GM12878 (cell line): Measurements from ENCODE around the gene ADGRG4. TPM values are rescaled to one million over a fixed set of nuclear protein-coding genes. Genes with fewer than 3 reads are reported as not detected.

Experiments
- BHLHE40 ChIP-seq, 2 experiments: fragments of 450-650 bp in 1 of 2; IDR thresholded peaks; 2 replicates each; pipeline ENCODE4 v1.6.1; 2011 to 2017; ENCODE audit warnings: low read depth in 2 of 2, borderline replicate concordance in 1 of 2, improper control_type of control experiment in 1 of 2, low read length in 1 of 2, mild to moderate bottlenecking in 1 of 2
- CHD4 ChIP-seq: fragments of 200-600 bp; sonication (generic); IDR thresholded peaks from 2 replicates; pipeline ENCODE4 v1.6.1; 2016; ENCODE audit warnings: mild to moderate bottlenecking
- CTCF ChIP-seq, 3 experiments: IDR thresholded peaks in 2 of 3; conservative IDR thresholded peaks in 1 of 3; 2 replicates each; pipeline ENCODE4 v1.5.1; 2011; ENCODE audit warnings: low read depth in 3 of 3, low read length in 3 of 3, mild to moderate bottlenecking in 3 of 3, control low read depth in 2 of 3, moderate library complexity in 2 of 3, inconsistent platforms in 1 of 3, mixed read lengths in 1 of 3; ENCODE audit not compliant: control insufficient read depth in 2 of 3, insufficient read depth in 1 of 3; ENCODE audit errors: extremely low read depth in 1 of 3
- GATAD2B ChIP-seq: fragments of 450-650 bp; conservative IDR thresholded peaks from 2 replicates; pipeline ENCODE4 v1.6.1; 2017; ENCODE audit warnings: low read depth, mild to moderate bottlenecking, moderate library complexity
- KDM1A ChIP-seq: fragments of 200-600 bp; sonication (generic); IDR thresholded peaks from 2 replicates; pipeline ENCODE4 v1.6.1; 2016; ENCODE audit warnings: borderline replicate concordance
- LARP7 ChIP-seq: fragments of 450-650 bp; IDR thresholded peaks from 2 replicates; pipeline ENCODE4 v1.6.1; 2017; ENCODE audit warnings: mild to moderate bottlenecking
- NBN ChIP-seq: fragments of 450-650 bp; IDR thresholded peaks from 2 replicates; pipeline ENCODE4 v1.6.1; 2016
- NKRF ChIP-seq: fragments of 450-650 bp; conservative IDR thresholded peaks from 2 replicates; pipeline ENCODE4 v1.6.1; 2017; ENCODE audit warnings: mild to moderate bottlenecking, moderate library complexity
- POLR2A ChIP-seq: IDR thresholded peaks from 2 replicates; pipeline ENCODE4 v1.6.1; 2011; ENCODE audit warnings: low read depth, mild to moderate bottlenecking, low read length
- POLR2AphosphoS5 ChIP-seq: IDR thresholded peaks from 2 replicates; pipeline ENCODE4 v1.6.1; 2011; ENCODE audit warnings: mild to moderate bottlenecking, low read length, inconsistent platforms
- PRDM15 ChIP-seq: fragments of 450-650 bp; formaldehyde crosslinking; IDR thresholded peaks from 2 replicates; pipeline ENCODE4 v1.4.0; 2020; ENCODE audit warnings: mild to moderate bottlenecking, moderate library complexity
- RAD21 ChIP-seq: IDR thresholded peaks from 2 replicates; pipeline ENCODE4 v1.6.1; 2011; ENCODE audit warnings: mild to moderate bottlenecking, low read depth, low read length, moderate library complexity; ENCODE audit not compliant: insufficient read depth
- RBBP5 ChIP-seq: fragments of 200-600 bp; sonication (generic); conservative IDR thresholded peaks from 2 replicates; pipeline ENCODE4 v1.6.1; 2016
- SIX5 ChIP-seq: IDR thresholded peaks from 2 replicates; pipeline ENCODE4 v1.6.1; 2011; ENCODE audit warnings: mild to moderate bottlenecking, low read depth, low read length, moderate library complexity; ENCODE audit not compliant: severe bottlenecking
- YY1 ChIP-seq: IDR thresholded peaks from 2 replicates; pipeline ENCODE4 v1.6.1; 2011; ENCODE audit warnings: low read depth, mild to moderate bottlenecking, low read length
- ZBTB4 ChIP-seq: fragments of 450-650 bp; formaldehyde crosslinking; IDR thresholded peaks from 2 replicates; pipeline ENCODE4 v1.4.0; 2022; ENCODE audit warnings: mild to moderate bottlenecking, moderate library complexity
- ZNF24 ChIP-seq: fragments of 450-650 bp; IDR thresholded peaks from 2 replicates; pipeline ENCODE4 v1.6.1; 2017; ENCODE audit warnings: antibody characterized with exemption, mild to moderate bottlenecking
- ZNF384 ChIP-seq: IDR thresholded peaks from 2 replicates; pipeline ENCODE4 v1.6.1; 2012; ENCODE audit warnings: low read depth, mild to moderate bottlenecking, low read length, improper control_type of control experiment, borderline replicate concordance
- polyA plus RNA-seq, 11 experiments: library from polyadenylated mRNA; depleted of rRNA in 4 of 11; unstranded in 6 of 11; stranded (reverse) in 5 of 11; fragments of >200 nt; fragmentation: Nextera tagmentation in 4 of 11; fragmentation: Illumina TruSeq in 1 of 11; extraction: Ambion mirVana in 4 of 11; extraction: Trizol in 1 of 11; gene quantifications; 1 replicate in 1 of 11; 2 replicates in 10 of 11; pipeline versions ENCODE4 v1.2.1 to v1.2.3, GENCODE V29; 2011 to 2016; ENCODE audit warnings: inconsistent platforms in 2 of 11, missing spikeins in 2 of 11, low read depth in 1 of 11
- total RNA-seq, 4 experiments: library from RNA; depleted of rRNA in 3 of 4; stranded (reverse); fragments of >200 nt in 3 of 4; fragmentation: Illumina TruSeq in 1 of 4; extraction: Trizol in 1 of 4; gene quantifications; 2 replicates each; pipeline versions ENCODE4 v1.2.1 to v1.2.3, GENCODE V29; 2013 to 2021

ADGRG4 gene
- total and polyA plus RNA-seq, 10 of the 15 experiments (the other 5 are each of a cell fraction or from before 2014, with no cell fraction given): not detected

- no peak for TF ChIP-seq PRDM15
- 0 out of 2 replicates have a peak, but pooled peaks have one; percentile 27 for TF ChIP-seq NKRF
- no peak for TF ChIP-seq CHD4
- no peak for TF ChIP-seq KDM1A
- TF ChIP-seq CTCF (IDR thresholded peaks at IDR 0.05 in 2 of 3, conservative IDR thresholded peaks at IDR 0.05 in 1 of 3; ENCODE audit: control insufficient read depth in 2 of 3, extremely low read depth in 1 of 3, insufficient read depth in 1 of 3, low read depth in 3 of 3, low read length in 3 of 3): no peak
- peak; percentile 92 for TF ChIP-seq YY1
- no peak for TF ChIP-seq ZNF384
- TF ChIP-seq SIX5: no peak
- no peak for TF ChIP-seq NBN
- no peak for TF ChIP-seq RAD21
- 0 out of 4 replicates have a peak, but pooled peaks of 1 of the 2 experiments have one; percentile 13 for TF ChIP-seq BHLHE40 (IDR thresholded peaks at IDR 0.05; ENCODE audit: borderline replicate concordance in 1 of 2, low read depth in 2 of 2, low read length in 1 of 2)
- no peak for TF ChIP-seq RBBP5
- no peak for TF ChIP-seq ZBTB4 (CRISPR knock-in tag)
- 0 out of 2 replicates have a peak, but pooled peaks have one; percentile 9 for TF ChIP-seq LARP7
- TF ChIP-seq GATAD2B: 0 out of 2 replicates have a peak, but pooled peaks have one; percentile 30
- TF ChIP-seq ZNF24: peak; percentile 98
- peak; percentile 91 for TF ChIP-seq POLR2A
- TF ChIP-seq POLR2AphosphoS5: peak; percentile 38; the same call in 1 of the 2 replicates
These were observed 49.4 kb upstream of the ADGRG4 start, which contains the start of gene MAP7D3 (continued) for GRCh38 chrX:136251041-136251991.
